GM06990 (cell line): ENCODE results near the gene GPR143.
A peak's percentile ranks its signal among the peaks of the same experiment; 100 is the strongest.

Experiments
- DNase-seq: peaks from one replicate; pipeline ENCODE4 v3.0.0-alpha.2; 2011; ENCODE audit not compliant: insufficient read length; ENCODE audit errors: extremely low read depth
- H3K27me3 ChIP-seq: replicated peaks from 2 replicates; pipeline ENCODE4 v1.6.0; 2011; ENCODE audit warnings: low read length; ENCODE audit not compliant: control insufficient read depth, insufficient read depth
- H3K36me3 ChIP-seq: 2 replicates; pipeline ENCODE4 v1.5.1; 2011; ENCODE audit warnings: low read length; ENCODE audit not compliant: control insufficient read depth, insufficient read depth
- H3K4me3 ChIP-seq: replicated peaks from 2 replicates; pipeline ENCODE4 v1.5.1; 2011; ENCODE audit warnings: low read depth, mild to moderate bottlenecking, control low read depth, low read length
- TF ChIP-seq, protein P1 (sequence below): IDR thresholded peaks from 2 replicates; pipeline ENCODE4 v1.5.1; 2011; ENCODE audit warnings: low read length, control low read depth, mild to moderate bottlenecking, inconsistent platforms; ENCODE audit not compliant: insufficient read depth, poor library complexity, severe bottlenecking

GPR143 gene

DNA sequence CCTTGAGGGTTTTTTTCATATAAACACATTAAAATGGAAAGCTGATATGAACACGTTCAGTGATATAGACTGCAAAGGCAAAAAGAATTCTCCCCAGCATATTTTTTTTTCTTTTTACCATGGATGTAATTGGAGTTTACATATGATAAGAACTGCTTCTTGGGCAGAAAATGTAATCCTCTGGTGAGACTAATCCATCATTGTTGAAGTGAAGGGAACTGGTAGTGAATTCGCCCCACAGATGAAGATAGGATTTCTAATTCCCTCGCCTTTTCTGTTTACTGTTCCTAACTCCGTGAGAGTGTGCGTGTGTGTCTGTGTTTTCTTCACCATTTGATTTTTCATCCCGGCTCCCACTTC is 88.9 kb downstream of the GPR143 start:
- Histone ChIP-seq H3K36me3 (no peaks in the 10 kb centered on the region), H3K27me3 (no peaks in the 10 kb centered on the region), H3K4me3 (peak overlapping the region; percentile 33; the same call in 1 of the 2 replicates)
- DNase-seq = no peak
- TF ChIP-seq, protein P1, sequence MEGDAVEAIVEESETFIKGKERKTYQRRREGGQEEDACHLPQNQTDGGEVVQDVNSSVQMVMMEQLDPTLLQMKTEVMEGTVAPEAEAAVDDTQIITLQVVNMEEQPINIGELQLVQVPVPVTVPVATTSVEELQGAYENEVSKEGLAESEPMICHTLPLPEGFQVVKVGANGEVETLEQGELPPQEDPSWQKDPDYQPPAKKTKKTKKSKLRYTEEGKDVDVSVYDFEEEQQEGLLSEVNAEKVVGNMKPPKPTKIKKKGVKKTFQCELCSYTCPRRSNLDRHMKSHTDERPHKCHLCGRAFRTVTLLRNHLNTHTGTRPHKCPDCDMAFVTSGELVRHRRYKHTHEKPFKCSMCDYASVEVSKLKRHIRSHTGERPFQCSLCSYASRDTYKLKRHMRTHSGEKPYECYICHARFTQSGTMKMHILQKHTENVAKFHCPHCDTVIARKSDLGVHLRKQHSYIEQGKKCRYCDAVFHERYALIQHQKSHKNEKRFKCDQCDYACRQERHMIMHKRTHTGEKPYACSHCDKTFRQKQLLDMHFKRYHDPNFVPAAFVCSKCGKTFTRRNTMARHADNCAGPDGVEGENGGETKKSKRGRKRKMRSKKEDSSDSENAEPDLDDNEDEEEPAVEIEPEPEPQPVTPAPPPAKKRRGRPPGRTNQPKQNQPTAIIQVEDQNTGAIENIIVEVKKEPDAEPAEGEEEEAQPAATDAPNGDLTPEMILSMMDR = no peak

- Histone ChIP-seq H3K27me3 (no peaks in the 10 kb centered on the region), H3K36me3 (no peaks in the 10 kb centered on the region), H3K4me3 (no peak overlapping the region)
- no peak for DNase-seq
- TF ChIP-seq, protein P1 = no peak
Observed at GRCh38 chrX:9676306-9676705, 89.3 kb downstream of the GPR143 start.
